ENCODE data around the gene FBXO8. TPM values are rescaled to one million over a fixed set of nuclear protein-coding genes. Genes with fewer than 3 reads are reported as not detected.

The FBXO8 gene
- total RNA-seq, 1 donor from 2014 or later, result 12.4 TPM

GRCh38 chr4:174241162-174241561 lies 42.3 kb downstream of the FBXO8 start:
- no peak for DNase-seq (ENCODE audit: low spot score)
- no peaks in the 10 kb centered on the region for H3K9me3 Mint-ChIP-seq (ENCODE audit: unreplicated experiment)
- H3K27me3 Mint-ChIP-seq (ENCODE audit: unreplicated experiment), result no peaks in the 10 kb centered on the region
- H3K4me1 Mint-ChIP-seq (ENCODE audit: unreplicated experiment), result peaks cover 2% of the 10 kb centered on the region
- H3K27ac Mint-ChIP-seq (ENCODE audit: unreplicated experiment), result no peak overlapping the region
- H3K4me3 Mint-ChIP-seq (ENCODE audit: unreplicated experiment), result no peak overlapping the region
- no peaks in the 10 kb centered on the region for H3K36me3 Mint-ChIP-seq (ENCODE audit: low read depth, unreplicated experiment)
- TF ChIP-seq CTCF (IDR thresholded peaks at IDR 0.05; ENCODE audit: unreplicated experiment), result no peak

- H3K27me3 Mint-ChIP-seq (ENCODE audit: unreplicated experiment), result no peaks in the 10 kb centered on the region
- H3K4me3 Mint-ChIP-seq (ENCODE audit: unreplicated experiment), result no peak overlapping the region
- no peaks in the 10 kb centered on the region for H3K36me3 Mint-ChIP-seq (ENCODE audit: low read depth, unreplicated experiment)
- no peaks in the 10 kb centered on the region for H3K9me3 Mint-ChIP-seq (ENCODE audit: unreplicated experiment)
- H3K27ac Mint-ChIP-seq (ENCODE audit: unreplicated experiment), result no peak overlapping the region
- TF ChIP-seq CTCF (IDR thresholded peaks at IDR 0.05; ENCODE audit: unreplicated experiment), result no peak
- H3K4me1 Mint-ChIP-seq (ENCODE audit: unreplicated experiment), result peaks cover 6% of the 10 kb centered on the region
- no peak for DNase-seq (ENCODE audit: low spot score)
Observed at GRCh38 chr4:174236359-174236758, 47.1 kb downstream of the FBXO8 start.

GRCh38 chr4:174230680-174231079 lies 52.8 kb downstream of the FBXO8 start:
- no peaks in the 10 kb centered on the region for H3K27me3 Mint-ChIP-seq (ENCODE audit: unreplicated experiment)
- H3K9me3 Mint-ChIP-seq (ENCODE audit: unreplicated experiment), result no peaks in the 10 kb centered on the region
- no peak overlapping the region for H3K27ac Mint-ChIP-seq (ENCODE audit: unreplicated experiment)
- no peak for TF ChIP-seq CTCF (IDR thresholded peaks at IDR 0.05; ENCODE audit: unreplicated experiment)
- no peaks in the 10 kb centered on the region for H3K36me3 Mint-ChIP-seq (ENCODE audit: low read depth, unreplicated experiment)
- H3K4me1 Mint-ChIP-seq (ENCODE audit: unreplicated experiment), result peaks cover 7% of the 10 kb centered on the region
- H3K4me3 Mint-ChIP-seq (ENCODE audit: unreplicated experiment), result no peak overlapping the region
- DNase-seq (ENCODE audit: low spot score), result no peak

GRCh38 chr4:174230148-174230547 lies 53.3 kb downstream of the FBXO8 start:
- no peaks in the 10 kb centered on the region for H3K27me3 Mint-ChIP-seq (ENCODE audit: unreplicated experiment)
- H3K27ac Mint-ChIP-seq (ENCODE audit: unreplicated experiment), result no peak overlapping the region
- no peak for DNase-seq (ENCODE audit: low spot score)
- H3K36me3 Mint-ChIP-seq (ENCODE audit: low read depth, unreplicated experiment), result no peaks in the 10 kb centered on the region
- no peak for TF ChIP-seq CTCF (IDR thresholded peaks at IDR 0.05; ENCODE audit: unreplicated experiment)
- peaks cover 12% of the 10 kb centered on the region for H3K4me1 Mint-ChIP-seq (ENCODE audit: unreplicated experiment)
- no peak overlapping the region for H3K4me3 Mint-ChIP-seq (ENCODE audit: unreplicated experiment)
- no peaks in the 10 kb centered on the region for H3K9me3 Mint-ChIP-seq (ENCODE audit: unreplicated experiment)

- no peak for DNase-seq (ENCODE audit: low spot score)
- H3K36me3 Mint-ChIP-seq (ENCODE audit: low read depth, unreplicated experiment), result no peaks in the 10 kb centered on the region
- H3K4me1 Mint-ChIP-seq (ENCODE audit: unreplicated experiment), result peaks cover 10% of the 10 kb centered on the region
- TF ChIP-seq CTCF (IDR thresholded peaks at IDR 0.05; ENCODE audit: unreplicated experiment), result no peak
- no peaks in the 10 kb centered on the region for H3K27me3 Mint-ChIP-seq (ENCODE audit: unreplicated experiment)
- no peak overlapping the region for H3K27ac Mint-ChIP-seq (ENCODE audit: unreplicated experiment)
- H3K9me3 Mint-ChIP-seq (ENCODE audit: unreplicated experiment), result no peaks in the 10 kb centered on the region
- no peak overlapping the region for H3K4me3 Mint-ChIP-seq (ENCODE audit: unreplicated experiment)
Observed at GRCh38 chr4:174228988-174229387, 54.5 kb downstream of the FBXO8 start.

All from endothelial cell (in vitro differentiated cells).